RWPE1 (cell line): ENCODE measurements around the gene SDR39U1.

Experiments used
- CTCF ChIA-PET: fragments of 350-600 bp; sonication (Branson Sonifier 250); formaldehyde crosslinking; extraction: SDS; loops from one replicate; lab custom pipeline; 2021; lab: Yijun Ruan, JAX
- POLR2A ChIA-PET: fragments of 400-600 bp; formaldehyde crosslinking; extraction: SDS; loops from one replicate; lab custom pipeline; 2020; ENCODE audit warnings: antibody characterized with exemption; ENCODE audit not compliant: low non-redundant PET; lab: Yijun Ruan, JAX
- DNase-seq: peaks from one replicate; pipeline ENCODE4 v3.0.0; 2012; ENCODE audit warnings: low spot score
- H3K27ac ChIP-seq: fragments of 450-650 bp; 2 replicates; pipeline ENCODE4 v1.5.1; 2017
- TF ChIP-seq, protein P1 (sequence below): fragments of 450-650 bp; conservative IDR thresholded peaks from 2 replicates; pipeline ENCODE4 v1.5.1; 2017; ENCODE audit warnings: low read depth, mild to moderate bottlenecking

The SDR39U1 gene

DNA sequence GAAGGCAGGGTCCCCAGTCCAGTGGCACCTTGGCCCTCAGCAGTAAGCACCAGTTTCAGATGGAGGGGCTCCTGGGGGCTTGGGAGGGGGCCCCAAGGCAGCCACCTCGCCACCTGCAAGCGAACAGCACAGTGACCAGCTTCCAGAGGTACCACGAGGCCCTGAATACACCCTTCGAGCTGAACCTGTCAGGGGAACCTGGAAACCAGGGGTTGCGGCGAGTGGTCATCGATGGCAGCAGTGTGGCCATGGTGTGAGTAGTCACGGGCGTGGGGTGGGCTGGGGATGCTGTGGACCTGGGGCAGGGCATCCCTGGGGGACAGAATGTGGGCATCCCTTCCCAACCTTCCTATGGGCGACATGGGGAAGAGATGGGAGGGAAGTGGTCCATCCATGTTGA lies 32.6 kb downstream of the SDR39U1 start:
- no peak for DNase-seq
- no peak overlapping the region for H3K27ac ChIP-seq
- TF ChIP-seq, protein P1, sequence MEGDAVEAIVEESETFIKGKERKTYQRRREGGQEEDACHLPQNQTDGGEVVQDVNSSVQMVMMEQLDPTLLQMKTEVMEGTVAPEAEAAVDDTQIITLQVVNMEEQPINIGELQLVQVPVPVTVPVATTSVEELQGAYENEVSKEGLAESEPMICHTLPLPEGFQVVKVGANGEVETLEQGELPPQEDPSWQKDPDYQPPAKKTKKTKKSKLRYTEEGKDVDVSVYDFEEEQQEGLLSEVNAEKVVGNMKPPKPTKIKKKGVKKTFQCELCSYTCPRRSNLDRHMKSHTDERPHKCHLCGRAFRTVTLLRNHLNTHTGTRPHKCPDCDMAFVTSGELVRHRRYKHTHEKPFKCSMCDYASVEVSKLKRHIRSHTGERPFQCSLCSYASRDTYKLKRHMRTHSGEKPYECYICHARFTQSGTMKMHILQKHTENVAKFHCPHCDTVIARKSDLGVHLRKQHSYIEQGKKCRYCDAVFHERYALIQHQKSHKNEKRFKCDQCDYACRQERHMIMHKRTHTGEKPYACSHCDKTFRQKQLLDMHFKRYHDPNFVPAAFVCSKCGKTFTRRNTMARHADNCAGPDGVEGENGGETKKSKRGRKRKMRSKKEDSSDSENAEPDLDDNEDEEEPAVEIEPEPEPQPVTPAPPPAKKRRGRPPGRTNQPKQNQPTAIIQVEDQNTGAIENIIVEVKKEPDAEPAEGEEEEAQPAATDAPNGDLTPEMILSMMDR = no peak
- ChIA-PET CTCF (interaction anchor here (1.2 to 3.1 kb wide), 4 partner anchors 13 to 77 kb away, joined by 3 to 16 read pairs (median 5); no protein-coding TSS in a partner anchor), POLR2A (no interaction called here)

DNA sequence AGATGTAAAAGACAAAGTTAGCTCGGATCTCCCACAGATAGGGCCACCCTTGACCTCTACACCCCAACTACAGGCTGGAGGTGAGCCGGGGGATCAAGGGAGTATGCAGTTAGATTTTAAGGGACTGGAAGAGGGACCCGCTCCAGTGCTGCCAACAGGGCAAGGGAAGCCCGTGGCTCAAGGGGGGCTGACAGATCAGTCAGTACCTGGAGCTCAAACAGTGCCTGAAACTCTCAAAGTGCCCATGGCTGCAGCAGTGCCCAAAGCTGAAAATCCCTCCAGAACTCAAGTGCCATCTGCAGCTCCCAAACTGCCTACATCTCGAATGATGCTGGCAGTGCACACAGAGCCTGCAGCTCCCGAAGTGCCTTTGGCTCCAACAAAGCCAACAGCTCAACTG lies 33.4 kb downstream of the SDR39U1 start:
- H3K27ac ChIP-seq = no peak overlapping the region
- POLR2A ChIA-PET = no interaction called here
- CTCF ChIA-PET = interaction anchor here (0.6 to 3.1 kb wide), 8 partner anchors 12 to 340 kb away, joined by 3 to 16 read pairs (median 3); no protein-coding TSS in a partner anchor
- TF ChIP-seq, protein P1 = no peak
- DNase-seq = no peak

GRCh38 chr14:24408764-24409163 lies 33.8 kb downstream of the SDR39U1 start:
- TF ChIP-seq, protein P1 = no peak
- no peak for DNase-seq
- POLR2A ChIA-PET = no interaction called here
- CTCF ChIA-PET = interaction anchor here (0.6 to 3.1 kb wide), 6 partner anchors 12 to 339 kb away, joined by 3 to 16 read pairs (median 3); no protein-coding TSS in a partner anchor
- no peak overlapping the region for H3K27ac ChIP-seq

GRCh38 chr14:24407608-24408325 lies 34.8 kb downstream of the SDR39U1 start:
- POLR2A ChIA-PET = no interaction called here
- no peak for DNase-seq
- no peak overlapping the region for H3K27ac ChIP-seq
- CTCF ChIA-PET = interaction anchor here (2.1 to 3.1 kb wide), 2 partner anchors 24 to 75 kb away, joined by 9 to 16 read pairs; no protein-coding TSS in a partner anchor
- TF ChIP-seq, protein P1 = no peak

- no peak for DNase-seq
- ChIA-PET POLR2A (no interaction called here), CTCF (interaction anchor here (0.9 to 2.1 kb wide), 3 partner anchors 13 to 74 kb away, joined by 3 to 9 read pairs (median 4); no protein-coding TSS in a partner anchor)
- H3K27ac ChIP-seq = no peak overlapping the region
- TF ChIP-seq, protein P1 = no peak
Observed at GRCh38 chr14:24406416-24406815, 36.2 kb downstream of the SDR39U1 start.

DNA sequence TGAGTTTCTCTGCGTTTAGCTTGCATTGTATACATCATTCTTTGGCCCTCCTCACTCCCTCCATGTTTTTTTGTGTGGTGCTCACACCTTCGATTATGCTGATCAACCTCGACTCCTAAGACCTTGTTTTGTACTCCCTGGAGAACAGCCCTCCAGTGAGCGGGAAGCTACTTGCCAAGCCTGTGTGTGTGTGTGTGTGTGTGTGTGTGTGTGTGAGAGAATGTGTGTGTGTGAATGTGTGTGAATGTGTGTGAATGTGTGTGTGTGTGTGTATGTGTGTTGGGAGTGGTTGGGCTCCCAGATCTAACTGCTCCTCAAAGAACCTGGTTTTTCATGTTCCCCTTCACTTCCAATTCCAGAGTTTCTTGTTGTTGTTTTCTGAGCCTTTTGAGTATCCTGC lies 37.8 kb downstream of the SDR39U1 start:
- ChIA-PET CTCF (no interaction called here), POLR2A (no interaction called here)
- no peak for DNase-seq
- TF ChIP-seq, protein P1 = no peak
- H3K27ac ChIP-seq = no peak overlapping the region
